MM.1S (cell line): ENCODE results near the gene CAPN12.

Experiments used
- CTCF ChIP-seq: fragments of 300-600 bp; sonication (generic); IDR thresholded peaks from 2 replicates; pipeline ENCODE4 v1.5.1; 2016; ENCODE audit warnings: antibody characterized with exemption, low read length, mixed read lengths
- EZH2 ChIP-seq: fragments of 300-600 bp; sonication (generic); optimal IDR thresholded peaks from 2 replicates; pipeline ENCODE3; 2017; ENCODE audit warnings: low read depth, mild to moderate bottlenecking, antibody characterized with exemption, low read length, mixed read lengths

DNA sequence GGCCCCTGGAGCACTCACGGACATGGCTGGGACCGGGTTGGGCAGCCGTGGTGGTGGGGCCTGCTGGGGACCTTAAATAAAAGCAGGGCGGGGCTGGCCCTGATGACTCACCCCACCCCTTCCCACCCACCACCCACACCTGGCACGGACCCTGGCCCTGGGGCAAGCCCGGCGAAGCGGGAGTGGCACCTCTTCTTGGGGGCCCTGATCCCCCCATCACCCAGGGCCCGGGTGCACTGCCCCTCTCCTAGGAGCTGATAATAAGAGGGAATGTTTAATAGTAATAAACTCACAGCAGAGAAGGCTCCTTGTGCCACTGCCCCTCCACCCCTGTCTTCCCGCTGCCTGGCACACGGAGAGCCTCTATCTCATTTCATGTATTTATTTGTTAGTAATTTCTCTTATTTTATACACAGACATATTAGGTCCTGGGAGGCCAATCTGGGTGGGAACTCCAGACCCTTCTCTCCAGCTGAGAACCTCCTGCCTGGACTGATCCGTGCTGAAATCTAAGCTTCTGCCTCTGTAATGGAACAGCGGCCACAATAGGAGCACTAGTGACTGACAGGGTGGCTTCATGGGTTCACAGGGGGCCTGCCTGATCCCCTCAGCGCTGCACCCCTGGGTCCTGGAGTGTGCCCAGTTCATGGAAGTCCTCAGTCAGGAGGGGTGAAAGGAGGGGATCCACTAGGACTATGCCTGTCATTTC is 29.3 kb upstream of the CAPN12 start, which contains the start of gene LGALS7:
- TF ChIP-seq EZH2 (no peak), CTCF (no peak)
